Epithelial cell of esophagus (primary cell): ENCODE data around the gene IL17RA.
"Not testable (repeated sequence)": the region's sequence is repeated elsewhere in the genome, so short reads cannot be mapped to it uniquely, and the experiment has no call there.

Experiments used
- DNase-seq: peaks from one replicate; pipeline ENCODE4 v3.0.0; 2010; ENCODE audit warnings: low read depth
- H3K4me3 ChIP-seq: 2 replicates; pipeline ENCODE4 v1.5.1; 2011; ENCODE audit warnings: mild to moderate bottlenecking, low read length, control low read depth
- TF ChIP-seq, protein P1 (sequence below): IDR thresholded peaks from 2 replicates; pipeline ENCODE4 v1.5.1; 2011; ENCODE audit warnings: low read depth, mild to moderate bottlenecking, low read length, control low read depth, inconsistent platforms; ENCODE audit not compliant: insufficient read depth; ENCODE audit errors: missing control alignments

IL17RA gene, protein sequence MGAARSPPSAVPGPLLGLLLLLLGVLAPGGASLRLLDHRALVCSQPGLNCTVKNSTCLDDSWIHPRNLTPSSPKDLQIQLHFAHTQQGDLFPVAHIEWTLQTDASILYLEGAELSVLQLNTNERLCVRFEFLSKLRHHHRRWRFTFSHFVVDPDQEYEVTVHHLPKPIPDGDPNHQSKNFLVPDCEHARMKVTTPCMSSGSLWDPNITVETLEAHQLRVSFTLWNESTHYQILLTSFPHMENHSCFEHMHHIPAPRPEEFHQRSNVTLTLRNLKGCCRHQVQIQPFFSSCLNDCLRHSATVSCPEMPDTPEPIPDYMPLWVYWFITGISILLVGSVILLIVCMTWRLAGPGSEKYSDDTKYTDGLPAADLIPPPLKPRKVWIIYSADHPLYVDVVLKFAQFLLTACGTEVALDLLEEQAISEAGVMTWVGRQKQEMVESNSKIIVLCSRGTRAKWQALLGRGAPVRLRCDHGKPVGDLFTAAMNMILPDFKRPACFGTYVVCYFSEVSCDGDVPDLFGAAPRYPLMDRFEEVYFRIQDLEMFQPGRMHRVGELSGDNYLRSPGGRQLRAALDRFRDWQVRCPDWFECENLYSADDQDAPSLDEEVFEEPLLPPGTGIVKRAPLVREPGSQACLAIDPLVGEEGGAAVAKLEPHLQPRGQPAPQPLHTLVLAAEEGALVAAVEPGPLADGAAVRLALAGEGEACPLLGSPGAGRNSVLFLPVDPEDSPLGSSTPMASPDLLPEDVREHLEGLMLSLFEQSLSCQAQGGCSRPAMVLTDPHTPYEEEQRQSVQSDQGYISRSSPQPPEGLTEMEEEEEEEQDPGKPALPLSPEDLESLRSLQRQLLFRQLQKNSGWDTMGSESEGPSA

DNA sequence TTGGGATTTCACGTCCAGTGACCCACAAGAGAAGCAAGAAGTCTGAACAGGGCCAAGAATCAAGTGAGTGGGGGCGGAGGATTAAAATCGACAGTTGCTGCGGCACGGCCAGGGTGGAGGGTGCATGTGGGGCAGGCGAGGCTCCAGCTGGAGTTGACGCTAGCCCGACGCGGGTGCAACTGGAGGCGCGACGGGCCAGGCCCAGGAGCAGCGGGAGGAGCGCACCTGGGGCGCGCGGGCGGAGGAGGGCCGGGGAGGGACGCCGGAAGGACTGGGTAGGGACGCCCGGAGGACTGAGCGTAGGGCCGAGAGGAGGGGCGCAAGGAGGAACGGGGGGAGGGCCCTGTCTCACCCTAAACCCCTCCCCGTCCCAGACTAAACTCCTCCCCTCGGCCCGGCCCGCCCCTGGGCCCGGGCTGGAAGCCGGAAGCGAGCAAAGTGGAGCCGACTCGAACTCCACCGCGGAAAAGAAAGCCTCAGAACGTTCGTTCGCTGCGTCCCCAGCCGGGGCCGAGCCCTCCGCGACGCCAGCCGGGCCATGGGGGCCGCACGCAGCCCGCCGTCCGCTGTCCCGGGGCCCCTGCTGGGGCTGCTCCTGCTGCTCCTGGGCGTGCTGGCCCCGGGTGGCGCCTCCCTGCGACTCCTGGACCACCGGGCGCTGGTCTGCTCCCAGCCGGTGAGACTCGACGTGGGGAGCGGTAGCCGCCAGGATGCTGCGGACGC is at the start of gene IL17RA:
TSS of gene IL17RA (plus strand) at position 447 of the 723 bp plus-strand sequence. CDS start at position 539, 92 bp downstream.
- TF ChIP-seq, protein P1, sequence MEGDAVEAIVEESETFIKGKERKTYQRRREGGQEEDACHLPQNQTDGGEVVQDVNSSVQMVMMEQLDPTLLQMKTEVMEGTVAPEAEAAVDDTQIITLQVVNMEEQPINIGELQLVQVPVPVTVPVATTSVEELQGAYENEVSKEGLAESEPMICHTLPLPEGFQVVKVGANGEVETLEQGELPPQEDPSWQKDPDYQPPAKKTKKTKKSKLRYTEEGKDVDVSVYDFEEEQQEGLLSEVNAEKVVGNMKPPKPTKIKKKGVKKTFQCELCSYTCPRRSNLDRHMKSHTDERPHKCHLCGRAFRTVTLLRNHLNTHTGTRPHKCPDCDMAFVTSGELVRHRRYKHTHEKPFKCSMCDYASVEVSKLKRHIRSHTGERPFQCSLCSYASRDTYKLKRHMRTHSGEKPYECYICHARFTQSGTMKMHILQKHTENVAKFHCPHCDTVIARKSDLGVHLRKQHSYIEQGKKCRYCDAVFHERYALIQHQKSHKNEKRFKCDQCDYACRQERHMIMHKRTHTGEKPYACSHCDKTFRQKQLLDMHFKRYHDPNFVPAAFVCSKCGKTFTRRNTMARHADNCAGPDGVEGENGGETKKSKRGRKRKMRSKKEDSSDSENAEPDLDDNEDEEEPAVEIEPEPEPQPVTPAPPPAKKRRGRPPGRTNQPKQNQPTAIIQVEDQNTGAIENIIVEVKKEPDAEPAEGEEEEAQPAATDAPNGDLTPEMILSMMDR: no peak
- DNase-seq: peak; percentile 94
- peak within 1 kb of the TSS; percentile 82 for H3K4me3 ChIP-seq

GRCh38 chr22:17035246-17035645 is 49.6 kb upstream of the IL17RA start:
- no peak overlapping the region for H3K4me3 ChIP-seq
- TF ChIP-seq, protein P1: no peak
- no peak for DNase-seq

DNA sequence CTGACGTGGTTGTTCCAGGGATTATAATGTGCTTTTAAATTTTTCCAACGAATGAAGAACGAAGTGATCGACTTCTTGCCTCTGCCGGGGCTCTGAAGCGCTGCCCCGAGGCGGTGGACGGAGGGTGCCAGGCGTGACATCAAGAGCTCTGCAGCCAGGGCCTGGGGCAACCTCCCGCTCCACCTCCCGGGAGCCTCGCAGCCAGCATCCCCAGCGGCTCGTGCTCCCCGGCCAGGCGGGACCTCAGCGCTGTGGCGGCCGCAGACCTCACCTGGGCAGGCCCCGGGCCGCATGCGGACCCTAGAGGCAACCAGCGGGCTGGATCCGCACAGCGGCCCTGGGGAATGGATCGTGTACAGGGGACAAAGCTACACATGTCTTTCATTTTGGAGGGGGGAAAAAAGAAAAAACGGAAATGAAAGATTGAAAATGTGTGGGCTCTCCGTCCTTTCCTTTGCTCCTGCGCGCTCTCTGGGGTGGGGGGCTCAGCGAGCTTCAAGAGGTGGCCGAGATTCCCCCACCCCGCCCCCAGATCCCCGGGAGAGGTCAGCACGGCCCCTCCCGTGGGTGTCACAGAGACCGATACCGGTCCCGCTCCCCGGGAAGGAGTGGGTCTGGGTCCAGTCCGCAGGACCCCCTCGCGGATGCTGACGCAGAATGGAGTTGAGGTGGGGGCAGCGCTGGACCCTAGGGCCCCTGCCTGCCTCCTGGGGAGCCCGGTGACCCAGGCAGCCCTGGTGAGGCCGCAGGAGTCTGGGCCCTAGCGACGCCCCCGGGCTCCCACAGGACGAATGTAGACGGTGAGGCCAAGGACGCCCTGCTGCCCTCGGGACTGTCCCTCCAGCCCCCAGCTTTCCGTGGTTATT is 48.6 kb upstream of the IL17RA start:
- H3K4me3 ChIP-seq: peak overlapping the region; percentile 18
- DNase-seq: not testable (repeated sequence)

GRCh38 chr22:17036842-17037711 is 47.7 kb upstream of the IL17RA start:
- H3K4me3 ChIP-seq: peak overlapping the region; percentile 37
- DNase-seq: not testable (repeated sequence)

- no peak for DNase-seq
- TF ChIP-seq, protein P1: no peak
- H3K4me3 ChIP-seq: no peak overlapping the region
Observed at GRCh38 chr22:17043521-17043920, 41.3 kb upstream of the IL17RA start.

DNA sequence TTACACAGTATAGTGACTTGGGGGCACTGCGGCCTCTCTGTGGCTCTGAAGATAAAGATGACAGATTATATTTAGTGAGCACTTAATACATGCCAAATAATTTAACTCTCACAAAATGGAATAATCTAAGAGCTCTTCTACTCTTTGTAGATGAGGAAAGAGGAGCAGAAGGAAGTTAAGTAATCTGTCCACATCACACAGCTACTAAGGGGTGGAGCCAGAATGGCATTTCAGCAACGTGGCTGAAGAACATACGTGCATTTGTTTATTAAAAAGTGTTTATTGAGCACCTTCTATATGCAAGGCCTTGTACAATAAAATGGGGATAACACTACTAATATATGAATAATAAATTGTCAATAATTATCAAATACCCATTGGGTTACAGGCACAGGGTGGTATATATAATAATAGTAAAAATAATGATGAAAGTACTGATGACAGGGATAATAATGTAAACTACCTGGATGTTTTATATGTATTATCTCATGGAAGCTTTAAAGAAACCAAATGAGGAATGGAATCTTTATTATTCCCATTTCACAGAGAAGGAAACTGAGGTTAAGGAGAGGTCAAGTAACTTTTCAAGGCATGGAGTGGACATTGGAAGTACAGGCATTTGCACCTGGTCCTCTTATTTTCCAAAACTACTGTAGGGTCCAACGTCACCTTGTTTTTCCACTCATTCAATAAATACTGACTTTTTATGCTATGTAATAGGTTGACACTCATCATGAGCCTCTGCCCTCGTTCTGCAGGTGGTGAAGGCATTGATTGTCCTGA is 38.0 kb upstream of the IL17RA start:
- TF ChIP-seq, protein P1: no peak
- no peak overlapping the region for H3K4me3 ChIP-seq
- DNase-seq: no peak
